Neural cell (in vitro differentiated cells): Measurements from ENCODE around the gene CADPS2. TPM values are rescaled to one million over a fixed set of nuclear protein-coding genes. Genes with fewer than 3 reads are reported as not detected.

Experiments
- H2AFZ ChIP-seq: fragments of 200-600, 300-800 bp; sonication (generic), shearing (Covaris generic); 2 replicates; pipeline ENCODE4 v1.6.0; 2014; ENCODE audit warnings: low read depth, mild to moderate bottlenecking, antibody characterized with exemption, low read length, moderate library complexity
- H3F3A ChIP-seq: fragments of 200-600 bp; shearing (Covaris generic); 2 replicates; pipeline ENCODE4 v1.6.1; 2016; ENCODE audit warnings: mild to moderate bottlenecking, moderate library complexity, mixed read lengths, antibody characterized with exemption, low read length; ENCODE audit not compliant: insufficient read depth, poor library complexity, severe bottlenecking
- H3K27ac ChIP-seq: fragments of 200-600, 300-800 bp; sonication (generic), shearing (Covaris generic); 2 replicates; pipeline ENCODE4 v1.5.1; 2014; ENCODE audit warnings: mild to moderate bottlenecking, low read length, moderate library complexity
- H3K27me3 ChIP-seq: fragments of 300-800, 200-600 bp; sonication (generic), shearing (Covaris generic); 2 replicates; pipeline ENCODE4 v1.6.0; 2014; ENCODE audit warnings: mild to moderate bottlenecking, low read depth, low read length, moderate library complexity; ENCODE audit not compliant: insufficient read depth
- H3K36me3 ChIP-seq: fragments of 300-800, 200-600 bp; sonication (generic), shearing (Covaris generic); 2 replicates; pipeline ENCODE4 v1.5.1; 2014; ENCODE audit warnings: mild to moderate bottlenecking, antibody characterized with exemption, low read length, moderate library complexity; ENCODE audit not compliant: insufficient read depth
- H3K4me2 ChIP-seq: fragments of 300-800, 200-600 bp; sonication (generic), shearing (Covaris generic); 2 replicates; pipeline ENCODE4 v1.6.0; 2014; ENCODE audit warnings: mild to moderate bottlenecking, low read length
- H3K4me3 ChIP-seq: fragments of 300-800, 200-600 bp; sonication (generic), shearing (Covaris generic); 2 replicates; pipeline ENCODE4 v1.5.1; 2014; ENCODE audit warnings: mild to moderate bottlenecking, low read length, moderate library complexity
- H3K79me2 ChIP-seq: fragments of 200-600 bp; shearing (Covaris generic); replicated peaks from 2 replicates; pipeline ENCODE4 v1.6.0; 2014; ENCODE audit warnings: mild to moderate bottlenecking, low read length, moderate library complexity; ENCODE audit not compliant: insufficient read depth
- H3K9ac ChIP-seq: fragments of 300-800, 200-600 bp; sonication (generic), shearing (Covaris generic); 2 replicates; pipeline ENCODE4 v1.6.1; 2016; ENCODE audit warnings: mild to moderate bottlenecking, low read length, mixed read lengths
- H3K9me2 ChIP-seq: fragments of 200-600 bp; shearing (Covaris generic); 2 replicates; pipeline ENCODE4 v1.6.1; 2016; ENCODE audit warnings: mild to moderate bottlenecking, low read length, mixed read lengths; ENCODE audit not compliant: insufficient read depth
- H3K9me3 ChIP-seq: fragments of 200-600, 300-800 bp; sonication (generic), shearing (Covaris generic); 2 replicates; pipeline ENCODE4 v1.6.1; 2016; ENCODE audit warnings: mild to moderate bottlenecking, mixed run types, low read length, moderate library complexity, mixed read lengths
- H4K20me1 ChIP-seq: fragments of 200-600 bp; shearing (Covaris generic); 2 replicates; pipeline ENCODE4 v1.6.1; 2016; ENCODE audit warnings: mild to moderate bottlenecking, mixed run types; ENCODE audit not compliant: insufficient read depth
- CTCF ChIP-seq: fragments of 450-650 bp; IDR thresholded peaks from 2 replicates; pipeline ENCODE4 v1.5.1; 2014; ENCODE audit warnings: antibody characterized with exemption, mild to moderate bottlenecking, moderate library complexity; ENCODE audit not compliant: poor library complexity, severe bottlenecking
- EP300 ChIP-seq: fragments of 450-650 bp; conservative IDR thresholded peaks from 2 replicates; pipeline ENCODE4 v1.6.1; 2014; ENCODE audit warnings: antibody characterized with exemption, mild to moderate bottlenecking, moderate library complexity; ENCODE audit not compliant: poor library complexity, severe bottlenecking
- EZH2 ChIP-seq: fragments of 200-600, 300-800 bp; shearing (Covaris generic), sonication (generic); IDR thresholded peaks from 2 replicates; pipeline ENCODE4 v1.6.1; 2014; ENCODE audit warnings: antibody characterized with exemption, low read length, borderline replicate concordance, mild to moderate bottlenecking; ENCODE audit not compliant: insufficient read depth, poor library complexity, severe bottlenecking
- MXI1 ChIP-seq: fragments of 450-650 bp; conservative IDR thresholded peaks from 2 replicates; pipeline ENCODE4 v1.6.1; 2014; ENCODE audit warnings: antibody characterized with exemption, mild to moderate bottlenecking; ENCODE audit not compliant: poor library complexity, severe bottlenecking
- RAD21 ChIP-seq: fragments of 450-650 bp; conservative IDR thresholded peaks from 2 replicates; pipeline ENCODE4 v1.6.1; 2014; ENCODE audit warnings: antibody characterized with exemption, mild to moderate bottlenecking, moderate library complexity
- REST ChIP-seq: IDR thresholded peaks from 2 replicates; pipeline ENCODE4 v1.6.1; 2012; ENCODE audit warnings: borderline replicate concordance
- SMC3 ChIP-seq: fragments of 450-650 bp; conservative IDR thresholded peaks from 2 replicates; pipeline ENCODE4 v1.6.1; 2014; ENCODE audit warnings: antibody characterized with exemption, mild to moderate bottlenecking, moderate library complexity; ENCODE audit not compliant: poor library complexity
- TAF1 ChIP-seq: IDR thresholded peaks from 2 replicates; pipeline ENCODE4 v1.6.1; 2012; ENCODE audit warnings: low read depth
- polyA minus RNA-seq: library from RNA; depleted of rRNA, polyadenylated mRNA; stranded (reverse); fragments of >200 nt; gene quantifications from 2 replicates; pipeline ENCODE4 v1.2.3, GENCODE V29; 2014
- polyA plus RNA-seq: library from polyadenylated mRNA; depleted of rRNA; stranded (reverse); fragments of >200 nt; gene quantifications from 2 replicates; pipeline ENCODE4 v1.2.3, GENCODE V29; 2014

Gene CADPS2
- polyA plus RNA-seq, result 5.0 and 5.9 TPM in 2 replicates
- 11.7 and 16.0 TPM in 2 replicates for polyA minus RNA-seq

GRCh38 chr7:122886357-122887081 is at the start of gene CADPS2:
TSS of gene CADPS2 (minus strand) at chr7:122886460. CDS start at chr7:122886337, 123 bp downstream.
- no peaks in the 10 kb centered on the region for H3K9me2 ChIP-seq
- H3K4me3 ChIP-seq, result peak within 1 kb of the TSS; percentile 74
- H4K20me1 ChIP-seq, result no peaks in the 10 kb centered on the region
- H3K9me3 ChIP-seq, result no peaks in the 10 kb centered on the region
- peaks cover 33% of the 10 kb centered on the region for H3K27me3 ChIP-seq
- peaks cover 7% of the 10 kb centered on the region for H3F3A ChIP-seq
- no peak within 1 kb of the TSS for H3K27ac ChIP-seq
- peak within 1 kb of the TSS; percentile 54 for H3K4me2 ChIP-seq
- H2AFZ ChIP-seq, result no peak within 1 kb of the TSS
- TF ChIP-seq MXI1 (peak; percentile 67), REST (no peak)
- H3K79me2 ChIP-seq, result no peaks in the 10 kb centered on the region
- H3K9ac ChIP-seq, result peak within 1 kb of the TSS; percentile 36
- H3K36me3 ChIP-seq, result no peaks in the 10 kb centered on the region

- Histone ChIP-seq H3K27me3 (no peaks in the 10 kb centered on the region), H4K20me1 (no peaks in the 10 kb centered on the region), H3F3A (no peaks in the 10 kb centered on the region), H3K9me3 (no peaks in the 10 kb centered on the region), H3K4me2 (no peak overlapping the region), H3K27ac (no peak overlapping the region), H3K9me2 (no peaks in the 10 kb centered on the region), H3K36me3 (no peaks in the 10 kb centered on the region), H3K79me2 (no peaks in the 10 kb centered on the region), H3K9ac (no peak overlapping the region), H3K4me3 (no peak overlapping the region), H2AFZ (no peak overlapping the region)
- TF ChIP-seq TAF1, result no peak
- TF ChIP-seq MXI1, result no peak
- no peak for TF ChIP-seq RAD21
- no peak for TF ChIP-seq EZH2
- TF ChIP-seq CTCF, result no peak
Observed at GRCh38 chr7:122935620-122936019, 49.4 kb upstream of the CADPS2 start.

- no peak overlapping the region for H2AFZ ChIP-seq
- no peak overlapping the region for H3K9ac ChIP-seq
- no peaks in the 10 kb centered on the region for H3K9me2 ChIP-seq
- H4K20me1 ChIP-seq, result no peaks in the 10 kb centered on the region
- no peaks in the 10 kb centered on the region for H3F3A ChIP-seq
- no peak overlapping the region for H3K4me2 ChIP-seq
- H3K9me3 ChIP-seq, result no peaks in the 10 kb centered on the region
- no peaks in the 10 kb centered on the region for H3K27me3 ChIP-seq
- no peaks in the 10 kb centered on the region for H3K79me2 ChIP-seq
- H3K4me3 ChIP-seq, result no peak overlapping the region
- H3K36me3 ChIP-seq, result no peaks in the 10 kb centered on the region
- no peak overlapping the region for H3K27ac ChIP-seq
- TF ChIP-seq SMC3 (no peak), CTCF (no peak), RAD21 (no peak), EP300 (no peak), EZH2 (no peak), MXI1 (no peak), TAF1 (no peak), REST (no peak)
Observed at GRCh38 chr7:122919643-122920181, 33.5 kb upstream of the CADPS2 start.
